Sigmoid colon (tissue), 7 donors: ENCODE data around the gene PARP3. TPM values are rescaled to one million over a fixed set of nuclear protein-coding genes. Genes with fewer than 3 reads are reported as not detected.
"Not testable (repeated sequence)": the region's sequence is repeated elsewhere in the genome, so short reads cannot be mapped to it uniquely, and the experiment has no call there.

Experiments
- DNase-seq: peaks from one replicate; pipeline ENCODE4 v3.0.0-alpha.2; 2019
- H3K27ac ChIP-seq, 4 donors: fragments of 200-600 bp; sonication (generic); one replicate each; pipeline ENCODE4 v1.5.1; 2016 to 2019; ENCODE audit warnings: mild to moderate bottlenecking in 1 of 4
- H3K27me3 ChIP-seq, 3 donors: fragments of 200-600 bp; sonication (generic); one replicate each; pipeline ENCODE4 v1.5.1; 2019; ENCODE audit warnings: mild to moderate bottlenecking in 1 of 3
- H3K36me3 ChIP-seq, 4 donors: fragments of 200-600 bp; sonication (generic); one replicate each; pipeline ENCODE4 v1.5.1; 2016 to 2019
- H3K4me1 ChIP-seq, 4 donors: fragments of 200-600 bp; sonication (generic); one replicate each; pipeline ENCODE4 v1.5.1; 2017 to 2019
- H3K4me3 ChIP-seq, 4 donors: fragments of 200-600 bp; sonication (generic); one replicate each; pipeline ENCODE4 v1.5.1; 2017 to 2019; ENCODE audit warnings: mild to moderate bottlenecking in 2 of 4, moderate library complexity in 1 of 4
- H3K9me3 ChIP-seq, 4 donors: fragments of 200-600 bp in 3 of 4; sonication (generic) in 3 of 4; one replicate each; pipeline versions ENCODE4 v1.5.1 to v1.6.1; 2013 to 2019
- EP300 ChIP-seq, 4 donors: sonication (generic); formaldehyde crosslinking; IDR thresholded peaks; one replicate each; pipeline ENCODE4 v1.6.1; 2017; ENCODE audit warnings: antibody characterized with exemption in 4 of 4
- POLR2A ChIP-seq, 2 donors: fragments of 450-650 bp; IDR thresholded peaks; one replicate each; pipeline ENCODE4 v1.6.1; 2016; ENCODE audit warnings: antibody characterized with exemption in 2 of 2, mild to moderate bottlenecking in 2 of 2, moderate library complexity in 2 of 2
- POLR2AphosphoS5 ChIP-seq, 4 donors: sonication (generic); formaldehyde crosslinking; IDR thresholded peaks; one replicate each; pipeline ENCODE4 v1.6.1; 2017; ENCODE audit warnings: antibody characterized with exemption in 4 of 4
- WGBS, 2 donors: extraction: QIAGEN DNeasy Blood & Tissue Kit; methylation state at CpG; one replicate each; pipeline ENCODE4 v1.1.7; 2013; 5-methylcytosine and 5-hydroxymethylcytosine counted together
- intact Hi-C: fragments of 100-400 bp; cut with DNase I; formaldehyde crosslinking; loops from one replicate; pipeline ENCODE4 v1.15.1; 2023
- polyA plus RNA-seq, 3 donors: library from polyadenylated mRNA; stranded (reverse); fragments of 200-250 nt; gene quantifications; one replicate each; pipeline ENCODE4 v1.2.3, GENCODE V29; 2013
- total RNA-seq, 4 donors: library from RNA; depleted of rRNA; stranded (reverse); fragments of >200 nt; gene quantifications; one replicate each; pipeline ENCODE4 v1.1.0, GENCODE V29; 2016
- TF ChIP-seq, protein P1 (sequence below), 4 experiments: fragments of 450-650 bp in 3 of 4; fragments of 200-600 bp in 1 of 4; IDR thresholded peaks; one replicate each; pipeline ENCODE4 v1.5.1; 2016 to 2019; ENCODE audit warnings: antibody characterized with exemption in 4 of 4, mild to moderate bottlenecking in 3 of 4, moderate library complexity in 2 of 4
- donor health status: healthy with polysubstance abuse.
- donor health status: Bipolar disorder and iron deficiency.
- donor health status: healthy.

PARP3 gene
- total and polyA plus RNA-seq, 7 donors = 9.0 to 35.8 (median 26.3) TPM

DNA sequence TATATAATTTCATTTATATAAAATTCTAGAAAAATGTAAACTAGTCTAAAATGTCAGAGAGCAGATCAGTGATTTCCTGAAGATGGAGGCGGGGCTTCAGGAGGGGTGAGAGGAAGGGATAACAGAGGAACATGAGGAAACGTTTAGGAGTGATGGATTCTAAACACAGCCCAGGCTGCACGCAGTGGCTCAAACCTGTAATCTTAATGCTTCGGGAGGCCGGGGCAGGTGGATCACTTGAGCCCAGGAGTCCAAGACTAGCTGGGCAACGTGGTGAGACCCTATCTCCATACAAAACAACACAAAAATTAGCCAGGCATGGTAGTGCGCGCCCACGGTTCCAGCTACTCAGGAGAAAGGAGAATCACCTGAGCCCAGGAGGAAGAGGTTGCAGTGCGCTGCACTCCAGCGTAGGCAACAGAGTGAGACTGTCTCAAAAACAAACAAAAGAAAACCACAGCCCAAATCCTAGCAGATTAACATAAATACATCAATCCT, 21.0 kb upstream of the PARP3 start:
- intact Hi-C loops = no loop called here
- DNase-seq = no peak

GRCh38 chr3:51927061-51927977, 14.8 kb upstream of the PARP3 start:
- H3K36me3 ChIP-seq = no peaks in the 10 kb centered on the region
- WGBS, 2 donors = 89 to 94% methylated on average over 5 of the region's 5 CpGs
- no peak overlapping the region for H3K4me3 ChIP-seq
- TF ChIP-seq EP300 (IDR thresholded peaks at IDR 0.05) (no peak), POLR2A (IDR thresholded peaks at IDR 0.05) (no peak), POLR2AphosphoS5 (IDR thresholded peaks at IDR 0.05) (no peak)
- TF ChIP-seq, protein P1, sequence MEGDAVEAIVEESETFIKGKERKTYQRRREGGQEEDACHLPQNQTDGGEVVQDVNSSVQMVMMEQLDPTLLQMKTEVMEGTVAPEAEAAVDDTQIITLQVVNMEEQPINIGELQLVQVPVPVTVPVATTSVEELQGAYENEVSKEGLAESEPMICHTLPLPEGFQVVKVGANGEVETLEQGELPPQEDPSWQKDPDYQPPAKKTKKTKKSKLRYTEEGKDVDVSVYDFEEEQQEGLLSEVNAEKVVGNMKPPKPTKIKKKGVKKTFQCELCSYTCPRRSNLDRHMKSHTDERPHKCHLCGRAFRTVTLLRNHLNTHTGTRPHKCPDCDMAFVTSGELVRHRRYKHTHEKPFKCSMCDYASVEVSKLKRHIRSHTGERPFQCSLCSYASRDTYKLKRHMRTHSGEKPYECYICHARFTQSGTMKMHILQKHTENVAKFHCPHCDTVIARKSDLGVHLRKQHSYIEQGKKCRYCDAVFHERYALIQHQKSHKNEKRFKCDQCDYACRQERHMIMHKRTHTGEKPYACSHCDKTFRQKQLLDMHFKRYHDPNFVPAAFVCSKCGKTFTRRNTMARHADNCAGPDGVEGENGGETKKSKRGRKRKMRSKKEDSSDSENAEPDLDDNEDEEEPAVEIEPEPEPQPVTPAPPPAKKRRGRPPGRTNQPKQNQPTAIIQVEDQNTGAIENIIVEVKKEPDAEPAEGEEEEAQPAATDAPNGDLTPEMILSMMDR (IDR thresholded peaks at IDR 0.05) = no peak
- H3K9me3 ChIP-seq = no peaks in the 10 kb centered on the region
- no peak overlapping the region for H3K27ac ChIP-seq
- intact Hi-C loops = no loop called here
- no peaks in the 10 kb centered on the region for H3K27me3 ChIP-seq
- H3K4me1 ChIP-seq = no peaks in the 10 kb centered on the region
- DNase-seq = no peak

More for the DNA sequence above, 21.0 kb upstream of the PARP3 start:
- H3K27ac ChIP-seq = no peak overlapping the region
- TF ChIP-seq POLR2AphosphoS5 (IDR thresholded peaks at IDR 0.05) (no peak), EP300 (IDR thresholded peaks at IDR 0.05) (no peak), POLR2A (IDR thresholded peaks at IDR 0.05) (no peak)
- TF ChIP-seq, protein P1 (IDR thresholded peaks at IDR 0.05) = no peak
- H3K27me3 ChIP-seq = no peaks in the 10 kb centered on the region
- no peaks in the 10 kb centered on the region for H3K36me3 ChIP-seq
- no peaks in the 10 kb centered on the region for H3K9me3 ChIP-seq
- 81 to 82% methylated on average over 11 of the region's 11 CpGs for WGBS, 2 donors
- no peaks in the 10 kb centered on the region for H3K4me1 ChIP-seq
- no peak overlapping the region for H3K4me3 ChIP-seq

DNA sequence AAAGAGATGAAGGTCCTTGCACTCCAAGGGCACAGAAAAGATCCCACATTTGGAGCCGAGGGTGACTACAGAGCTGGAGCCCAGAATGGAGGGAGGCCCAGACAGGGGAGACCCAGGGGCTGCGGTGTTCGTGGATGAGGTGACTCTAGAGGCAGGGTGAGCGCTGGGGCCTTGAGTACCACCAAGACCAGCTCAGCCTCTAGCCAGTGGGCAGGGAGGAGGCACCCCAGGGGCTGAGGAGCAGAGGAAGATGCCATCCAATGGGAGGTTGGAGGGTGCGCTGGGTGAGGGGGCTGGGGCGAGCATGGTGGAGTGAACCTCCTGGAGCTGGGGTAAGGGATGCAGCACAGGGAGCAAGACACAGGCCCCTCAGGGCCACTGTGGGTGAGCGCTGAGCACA, 13.7 kb upstream of the PARP3 start:
- Histone ChIP-seq H3K27ac (no peak overlapping the region), H3K36me3 (peaks cover 0 to 11% (median 7%) of the 10 kb centered on the region in 4 donors), H3K27me3 (no peaks in the 10 kb centered on the region), H3K9me3 (no peaks in the 10 kb centered on the region), H3K4me3 (no peak overlapping the region), H3K4me1 (no peaks in the 10 kb centered on the region)
- WGBS, 2 donors = 94 to 95% methylated on average over 7 of the region's 7 CpGs
- TF ChIP-seq POLR2A (IDR thresholded peaks at IDR 0.05) (no peak), POLR2AphosphoS5 (IDR thresholded peaks at IDR 0.05) (no peak), EP300 (IDR thresholded peaks at IDR 0.05) (no peak)
- TF ChIP-seq, protein P1 (IDR thresholded peaks at IDR 0.05) = no peak
- no peak for DNase-seq
- intact Hi-C loops = no loop called here

- DNase-seq, intact Hi-C loops, H3K9me3 ChIP-seq, H3K27me3 ChIP-seq, H3K4me3 ChIP-seq, H3K4me1 ChIP-seq, H3K27ac ChIP-seq: not testable (repeated sequence)
- WGBS, 2 donors = 84 to 89% methylated on average over 3 of the region's 3 CpGs
- peaks cover 4 to 16% (median 12%) of the 10 kb centered on the region in 4 donors for H3K36me3 ChIP-seq
Observed at GRCh38 chr3:51928981-51929380, 13.2 kb upstream of the PARP3 start.

DNA sequence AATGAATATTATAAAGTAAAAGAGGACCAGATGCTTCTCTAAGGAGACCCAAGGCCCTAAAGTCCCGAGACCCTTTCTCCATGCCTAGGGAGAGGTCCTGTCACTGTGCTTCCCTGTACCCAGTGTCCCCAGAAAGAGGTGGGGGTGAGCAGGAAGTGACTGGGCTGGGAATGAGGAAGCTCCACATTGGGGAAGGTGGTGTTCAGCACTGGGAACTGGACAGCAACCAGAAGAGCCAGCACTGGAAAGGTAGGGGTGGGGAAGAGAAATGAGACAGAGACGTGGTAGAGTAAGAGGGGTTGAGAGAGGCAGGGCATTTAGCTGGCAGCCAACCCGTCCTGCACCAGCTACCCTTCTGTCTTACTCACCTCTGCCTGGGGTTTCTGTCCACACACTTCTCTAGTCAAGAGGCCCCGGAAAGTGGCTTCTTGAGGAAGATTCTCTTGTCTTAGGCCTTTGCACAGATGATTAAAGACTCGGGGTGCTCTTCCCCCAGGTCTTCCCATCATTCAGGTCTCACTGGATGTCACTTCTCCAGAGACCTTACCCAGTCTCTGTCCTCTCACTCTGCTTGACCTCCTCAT, 12.7 kb upstream of the PARP3 start:
- no peaks in the 10 kb centered on the region for H3K27me3 ChIP-seq
- no peak for DNase-seq
- intact Hi-C loops = no loop called here
- H3K4me3 ChIP-seq = no peak overlapping the region
- H3K4me1 ChIP-seq = no peaks in the 10 kb centered on the region
- H3K27ac ChIP-seq = no peak overlapping the region
- TF ChIP-seq POLR2A (IDR thresholded peaks at IDR 0.05) = no peak
- TF ChIP-seq, protein P1 (IDR thresholded peaks at IDR 0.05) = no peak
- TF ChIP-seq POLR2AphosphoS5 (IDR thresholded peaks at IDR 0.05) = no peak
- TF ChIP-seq EP300 (IDR thresholded peaks at IDR 0.05) = no peak
- peaks cover 9 to 21% (median 17%) of the 10 kb centered on the region in 4 donors for H3K36me3 ChIP-seq
- H3K9me3 ChIP-seq = no peaks in the 10 kb centered on the region
- WGBS, 2 donors = 74 to 78% methylated on average over 5 of the region's 5 CpGs
